ENCODE results near the gene SEC24C. TPM values are rescaled to one million over a fixed set of nuclear protein-coding genes. Genes with fewer than 3 reads are reported as not detected.

Gene SEC24C
- total RNA-seq, 4 donors from 2014 or later = 47.5 to 65.1 (median 49.6) TPM

DNA sequence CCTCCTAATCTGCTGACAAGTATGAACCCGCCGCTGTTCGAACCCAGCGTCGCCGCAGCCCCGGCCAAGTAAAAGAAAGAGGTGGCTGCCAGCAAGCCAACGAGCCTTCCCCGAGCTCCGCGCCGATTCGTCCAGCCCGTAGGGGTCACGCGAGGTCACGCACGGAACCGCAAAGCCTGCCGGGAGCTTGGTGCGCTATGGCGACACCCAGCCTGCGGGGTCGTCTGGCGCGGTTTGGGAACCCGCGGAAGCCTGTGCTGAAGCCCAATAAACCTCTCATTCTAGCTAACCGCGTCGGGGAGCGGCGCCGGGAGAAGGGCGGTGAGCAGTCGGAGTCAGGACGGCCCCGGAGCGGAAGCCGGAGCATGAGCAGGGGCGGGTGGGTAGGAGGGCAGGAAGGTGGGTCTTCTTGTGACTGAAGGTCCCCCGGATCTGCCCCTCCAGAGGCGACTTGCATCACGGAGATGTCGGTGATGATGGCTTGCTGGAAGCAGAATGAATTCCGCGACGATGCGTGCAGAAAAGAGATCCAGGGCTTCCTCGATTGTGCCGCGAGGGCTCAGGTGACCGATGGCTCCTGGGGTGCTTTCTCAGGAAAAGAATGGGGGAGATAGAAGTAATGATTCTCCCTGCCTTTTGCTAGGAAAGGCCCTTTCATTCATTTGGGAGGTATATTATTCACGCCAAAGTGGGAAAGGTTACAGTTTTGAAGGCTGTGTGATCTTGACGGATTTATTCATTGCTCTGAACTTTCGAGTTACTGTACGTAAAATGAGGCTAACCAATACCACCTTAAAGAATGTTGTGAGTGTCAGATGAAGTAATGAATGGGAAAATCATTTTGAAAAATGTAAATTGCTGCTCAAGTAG, 37.9 kb downstream of the SEC24C start, which contains the start of gene CHCHD1:
TSS of gene CHCHD1 (plus strand) at position 170 of the 870 bp plus-strand sequence. CDS start at position 198, 28 bp downstream.
- Histone ChIP-seq H3K27ac (peak within 1 kb of the TSS; percentile 78 to 96 (median 92)), H3K4me3 (peak within 1 kb of the TSS; percentile 66 to 69), H3K9me3 (no peaks in the 10 kb centered on the region), H3K4me1 (peaks cover 0 to 66% (median 27%) of the 10 kb centered on the region in 3 donors), H3K36me3 (peaks cover 0 to 29% of the 10 kb centered on the region in 2 donors), H3K27me3 (no peaks in the 10 kb centered on the region)
- peak; percentile 85 for TF ChIP-seq POLR2AphosphoS5 (IDR thresholded peaks at IDR 0.05)
- TF ChIP-seq POLR2A (IDR thresholded peaks at IDR 0.05) = peak; percentile 57 to 61
- TF ChIP-seq EP300 (IDR thresholded peaks at IDR 0.05) = no peak
- TF ChIP-seq, protein P1, sequence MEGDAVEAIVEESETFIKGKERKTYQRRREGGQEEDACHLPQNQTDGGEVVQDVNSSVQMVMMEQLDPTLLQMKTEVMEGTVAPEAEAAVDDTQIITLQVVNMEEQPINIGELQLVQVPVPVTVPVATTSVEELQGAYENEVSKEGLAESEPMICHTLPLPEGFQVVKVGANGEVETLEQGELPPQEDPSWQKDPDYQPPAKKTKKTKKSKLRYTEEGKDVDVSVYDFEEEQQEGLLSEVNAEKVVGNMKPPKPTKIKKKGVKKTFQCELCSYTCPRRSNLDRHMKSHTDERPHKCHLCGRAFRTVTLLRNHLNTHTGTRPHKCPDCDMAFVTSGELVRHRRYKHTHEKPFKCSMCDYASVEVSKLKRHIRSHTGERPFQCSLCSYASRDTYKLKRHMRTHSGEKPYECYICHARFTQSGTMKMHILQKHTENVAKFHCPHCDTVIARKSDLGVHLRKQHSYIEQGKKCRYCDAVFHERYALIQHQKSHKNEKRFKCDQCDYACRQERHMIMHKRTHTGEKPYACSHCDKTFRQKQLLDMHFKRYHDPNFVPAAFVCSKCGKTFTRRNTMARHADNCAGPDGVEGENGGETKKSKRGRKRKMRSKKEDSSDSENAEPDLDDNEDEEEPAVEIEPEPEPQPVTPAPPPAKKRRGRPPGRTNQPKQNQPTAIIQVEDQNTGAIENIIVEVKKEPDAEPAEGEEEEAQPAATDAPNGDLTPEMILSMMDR (IDR thresholded peaks at IDR 0.05) = peak in 1 of 4 experiments; percentile 15
- 2% methylated on average over 12 to 16 of the region's 57 CpGs for WGBS, 2 donors (ENCODE audit: low coverage in 1 of 2)
- peak; percentile 75 for ATAC-seq

GRCh38 chr10:73782749-73783085, 38.5 kb downstream of the SEC24C start:
- Histone ChIP-seq H3K4me3 (peak overlapping the region; percentile 66 to 69), H3K9me3 (no peaks in the 10 kb centered on the region), H3K27me3 (no peaks in the 10 kb centered on the region), H3K27ac (peak overlapping the region in 3 of 4 donors; percentile 91 to 96 (median 92)), H3K4me1 (peaks cover 0 to 67% (median 33%) of the 10 kb centered on the region in 3 donors), H3K36me3 (peaks cover 0 to 24% of the 10 kb centered on the region in 2 donors)
- 37 to 45% methylated on average over 2 of the region's 2 CpGs for WGBS, 2 donors (ENCODE audit: low coverage in 1 of 2)
- TF ChIP-seq, protein P1 (IDR thresholded peaks at IDR 0.05) = no peak
- TF ChIP-seq POLR2AphosphoS5 (IDR thresholded peaks at IDR 0.05) (no peak), POLR2A (IDR thresholded peaks at IDR 0.05) (no peak), EP300 (IDR thresholded peaks at IDR 0.05) (no peak)
- no peak for ATAC-seq

DNA sequence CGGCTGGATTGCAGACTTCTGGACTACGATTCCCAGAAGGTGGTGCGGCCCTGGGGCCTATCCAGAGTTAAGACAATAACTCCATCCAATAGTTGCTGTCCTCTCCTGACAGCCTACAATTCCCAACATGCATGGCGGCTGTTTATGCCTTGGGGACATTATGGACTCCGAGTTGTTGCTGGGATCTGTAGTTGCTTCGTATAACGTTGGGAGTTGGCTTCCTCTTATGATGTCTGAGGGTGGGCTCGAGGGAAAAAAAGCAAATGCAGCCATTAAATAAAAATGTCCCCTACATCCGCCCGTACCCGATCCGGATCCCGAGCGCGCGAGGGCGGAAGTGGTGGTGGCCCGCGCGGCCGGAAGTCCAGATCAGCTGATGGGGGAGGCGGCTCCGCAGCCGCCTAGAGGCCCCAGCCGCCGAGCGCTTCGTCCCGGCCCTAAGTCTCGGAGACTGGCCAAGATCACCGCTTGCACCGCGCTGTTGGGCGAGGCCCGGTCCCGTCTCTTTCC, 41.1 kb downstream of the SEC24C start, which contains the start of gene ZSWIM8:
TSS of gene ZSWIM8 (plus strand) at position 396 of the 510 bp plus-strand sequence. CDS start 273 bp downstream, outside the sequence.
- Histone ChIP-seq H3K27me3 (no peaks in the 10 kb centered on the region), H3K9me3 (no peaks in the 10 kb centered on the region), H3K4me1 (peaks cover 0 to 79% (median 36%) of the 10 kb centered on the region in 3 donors), H3K4me3 (peak within 1 kb of the TSS; percentile 63 to 97), H3K36me3 (peaks cover 0 to 18% of the 10 kb centered on the region in 2 donors), H3K27ac (peak within 1 kb of the TSS; percentile 76 to 94 (median 92))
- 0% methylated on average over 3 to 16 of the region's 36 CpGs for WGBS, 2 donors (ENCODE audit: low coverage in 1 of 2)
- TF ChIP-seq POLR2A (IDR thresholded peaks at IDR 0.05) (peak; percentile 76 to 79), EP300 (IDR thresholded peaks at IDR 0.05) (no peak), POLR2AphosphoS5 (IDR thresholded peaks at IDR 0.05) (peak; percentile 81)
- TF ChIP-seq, protein P1 (IDR thresholded peaks at IDR 0.05) = peak in 2 of 4 experiments; percentile 24 to 32
- ATAC-seq = peak; percentile 91

GRCh38 chr10:73785721-73786511, 41.7 kb downstream of the SEC24C start:
- WGBS, 2 donors (ENCODE audit: low coverage in 1 of 2) = 0 to 10% methylated on average over 2 to 7 of the region's 54 CpGs
- Histone ChIP-seq H3K27me3 (no peaks in the 10 kb centered on the region), H3K36me3 (peaks cover 0 to 25% of the 10 kb centered on the region in 2 donors), H3K27ac (peak overlapping the region; percentile 76 to 94 (median 92)), H3K9me3 (no peaks in the 10 kb centered on the region), H3K4me1 (peaks cover 0 to 72% (median 31%) of the 10 kb centered on the region in 3 donors), H3K4me3 (peak overlapping the region; percentile 63 to 97)
- TF ChIP-seq EP300 (IDR thresholded peaks at IDR 0.05) (no peak), POLR2A (IDR thresholded peaks at IDR 0.05) (no peak), POLR2AphosphoS5 (IDR thresholded peaks at IDR 0.05) (no peak)
- TF ChIP-seq, protein P1 (IDR thresholded peaks at IDR 0.05) = no peak
- ATAC-seq = peak; percentile 34

All from gastroesophageal sphincter (tissue), 4 donors.